Measurements from ENCODE around the gene CSF2.

Gene CSF2

GRCh38 chr5:132059043-132059695 lies 14.4 kb upstream of the CSF2 start:
- no peak for TF ChIP-seq ZNF274 (IDR thresholded peaks at IDR 0.05; ENCODE audit: low read depth, low read length)
- H3K4me3 ChIP-seq (ENCODE audit: low read length) = no peak overlapping the region

DNA sequence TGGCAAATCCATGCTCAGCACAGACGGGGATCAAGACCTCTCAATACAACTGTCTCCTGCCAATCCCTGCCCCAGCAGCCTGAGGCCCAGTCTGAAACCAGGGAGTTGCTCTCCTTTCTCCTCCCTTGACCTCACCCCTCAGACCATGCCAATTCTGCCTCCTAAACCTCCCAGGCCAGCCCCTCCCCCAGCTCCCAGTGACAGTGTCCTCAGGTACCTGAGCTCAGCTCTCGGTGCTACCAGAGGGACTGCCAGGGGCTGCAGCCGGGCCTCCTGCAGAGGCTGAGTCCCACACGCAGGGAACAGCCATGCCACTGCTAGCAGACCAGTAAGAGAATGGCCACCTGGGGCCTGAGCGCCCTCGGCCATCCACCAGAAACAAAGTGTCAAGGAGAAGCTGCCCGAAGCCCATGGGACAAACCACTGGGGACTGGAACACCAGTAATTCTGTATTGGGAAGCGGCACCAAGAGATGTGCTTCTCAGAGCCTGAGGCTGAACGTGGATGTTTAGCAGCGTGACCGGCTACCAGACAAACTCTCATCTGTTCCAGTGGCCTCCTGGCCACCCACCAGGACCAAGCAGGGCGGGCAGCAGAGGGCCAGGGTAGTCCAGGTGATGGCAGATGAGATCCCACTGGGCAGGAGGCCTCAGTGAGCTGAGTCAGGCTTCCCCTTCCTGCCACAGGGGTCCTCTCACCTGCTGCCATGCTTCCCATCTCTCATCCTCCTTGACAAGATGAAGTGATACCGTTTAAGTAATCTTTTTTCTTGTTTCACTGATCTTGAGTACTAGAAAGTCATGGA lies 13.7 kb upstream of the CSF2 start:
- no peak for TF ChIP-seq ZNF274 (IDR thresholded peaks at IDR 0.05; ENCODE audit: low read depth, low read length)

GRCh38 chr5:132060501-132061161 lies 13.0 kb upstream of the CSF2 start, which contains the start of gene IL3:
Gene IL3 (plus strand): TSS chr5:132060655. CDS start chr5:132060707, 52 bp downstream.
- TF ChIP-seq ZNF274 (IDR thresholded peaks at IDR 0.05; ENCODE audit: low read depth, low read length) = no peak
- no peak within 1 kb of the TSS for H3K4me3 ChIP-seq (ENCODE audit: low read length)

More for the DNA sequence above, 13.7 kb upstream of the CSF2 start:
- no peak overlapping the region for H3K4me3 ChIP-seq (ENCODE audit: low read length)

GRCh38 chr5:132063090-132063911 lies 10.3 kb upstream of the CSF2 start:
- TF ChIP-seq ZNF274 (IDR thresholded peaks at IDR 0.05; ENCODE audit: low read depth, low read length) = no peak
- no peak overlapping the region for H3K4me3 ChIP-seq (ENCODE audit: low read length)

GRCh38 chr5:132064140-132064539 lies 9.4 kb upstream of the CSF2 start:
- no peak for TF ChIP-seq ZNF274 (IDR thresholded peaks at IDR 0.05; ENCODE audit: low read depth, low read length)

GRCh38 chr5:132064738-132065331 lies 8.8 kb upstream of the CSF2 start:
- H3K4me3 ChIP-seq (ENCODE audit: low read length) = no peak overlapping the region
- no peak for TF ChIP-seq ZNF274 (IDR thresholded peaks at IDR 0.05; ENCODE audit: low read depth, low read length)

More at GRCh38 chr5:132064140-132064539, 9.4 kb upstream of the CSF2 start:
- H3K4me3 ChIP-seq (ENCODE audit: low read length) = no peak overlapping the region

DNA sequence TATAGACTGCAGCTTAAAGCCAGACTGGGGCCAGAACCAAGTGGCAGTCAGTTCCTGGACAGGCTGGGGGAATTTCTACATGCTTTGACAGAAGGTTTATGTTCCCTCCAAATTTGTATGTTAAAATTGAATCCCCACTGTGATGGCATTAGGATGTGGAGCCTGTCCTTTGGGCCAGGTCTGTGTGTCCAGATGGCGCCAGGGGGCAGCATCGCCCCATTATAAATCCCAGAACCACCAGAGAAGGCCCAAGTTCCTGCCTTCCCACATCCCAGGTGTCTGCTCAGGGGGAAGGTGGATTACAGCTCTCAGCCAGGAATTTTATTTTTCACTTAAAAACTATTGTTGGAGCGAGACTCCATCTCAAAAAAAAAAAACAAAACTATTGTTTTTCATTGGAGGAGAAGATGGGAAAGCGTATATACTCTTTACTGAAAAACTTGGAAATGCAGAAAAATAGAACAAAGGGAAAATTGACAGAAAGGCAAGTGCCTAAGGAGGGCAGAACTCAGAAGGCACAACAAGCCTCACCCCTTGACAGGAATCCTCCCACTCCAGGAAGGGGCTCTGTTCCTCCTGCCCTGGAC lies 8.1 kb upstream of the CSF2 start:
- no peak for TF ChIP-seq ZNF274 (IDR thresholded peaks at IDR 0.05; ENCODE audit: low read depth, low read length)
- no peak overlapping the region for H3K4me3 ChIP-seq (ENCODE audit: low read length)

GRCh38 chr5:132065951-132066701 lies 7.5 kb upstream of the CSF2 start:
- H3K4me3 ChIP-seq (ENCODE audit: low read length) = no peak overlapping the region
- TF ChIP-seq ZNF274 (IDR thresholded peaks at IDR 0.05; ENCODE audit: low read depth, low read length) = no peak

GRCh38 chr5:132066871-132067270 lies 6.7 kb upstream of the CSF2 start:
- TF ChIP-seq ZNF274 (IDR thresholded peaks at IDR 0.05; ENCODE audit: low read depth, low read length) = no peak
- no peak overlapping the region for H3K4me3 ChIP-seq (ENCODE audit: low read length)

- no peak overlapping the region for H3K4me3 ChIP-seq (ENCODE audit: low read length)
- TF ChIP-seq ZNF274 (IDR thresholded peaks at IDR 0.05; ENCODE audit: low read depth, low read length) = no peak
Measured at GRCh38 chr5:132067451-132067850, 6.1 kb upstream of the CSF2 start.

GRCh38 chr5:132067941-132068808 lies 5.4 kb upstream of the CSF2 start:
- no peak overlapping the region for H3K4me3 ChIP-seq (ENCODE audit: low read length)
- TF ChIP-seq ZNF274 (IDR thresholded peaks at IDR 0.05; ENCODE audit: low read depth, low read length) = no peak

DNA sequence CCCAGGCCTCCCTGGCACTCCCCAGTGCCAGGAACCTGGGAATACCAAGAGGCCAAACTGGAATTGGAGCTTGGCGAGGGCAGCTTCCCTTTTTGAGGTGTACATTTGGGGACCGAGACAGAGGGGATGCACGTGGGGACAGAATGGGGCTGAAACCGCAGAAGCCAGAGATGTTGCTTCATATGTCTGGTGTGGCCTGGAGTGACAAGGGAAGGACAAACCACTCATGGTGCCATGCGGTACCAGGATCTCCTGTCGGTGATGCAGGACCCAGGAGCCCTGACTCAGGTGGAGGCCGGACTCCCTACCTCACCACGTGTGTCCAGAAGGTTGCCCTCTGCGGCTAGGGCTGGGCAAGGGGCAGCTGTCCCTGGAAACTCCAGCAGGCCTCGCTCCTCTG lies 4.0 kb upstream of the CSF2 start:
- no peak overlapping the region for H3K4me3 ChIP-seq (ENCODE audit: low read length)
- TF ChIP-seq ZNF274 (IDR thresholded peaks at IDR 0.05; ENCODE audit: low read depth, low read length) = no peak

Data from GM08714 (cell line).